ENCODE data around the gene RAVER2.

The RAVER2 gene

GRCh38 chr1:64839732-64840405 lies 95.0 kb downstream of the RAVER2 start:
- DNase-seq (ENCODE audit: low read depth, low spot score), result no peak
- H3K4me3 ChIP-seq (ENCODE audit: insufficient read length, low read depth), result no peak overlapping the region
- H3K27me3 ChIP-seq (ENCODE audit: insufficient read depth, insufficient read length), result no peaks in the 10 kb centered on the region
- H3K9ac ChIP-seq (ENCODE audit: insufficient read length, low read depth), result no peak overlapping the region
- no peaks in the 10 kb centered on the region for H3K9me3 ChIP-seq (ENCODE audit: insufficient read depth, low read length)
- H3K36me3 ChIP-seq (ENCODE audit: insufficient read depth, insufficient read length, low read length), result peaks cover 91% of the 10 kb centered on the region
- no peak for TF ChIP-seq ZNF274 (IDR thresholded peaks at IDR 0.05; ENCODE audit: low read depth, low read length)
- no peak for TF ChIP-seq YY1 (IDR thresholded peaks at IDR 0.05; ENCODE audit: insufficient read depth, insufficient read length)
- no peak for TF ChIP-seq SUZ12 (IDR thresholded peaks at IDR 0.05; ENCODE audit: extremely low read depth, insufficient read depth, insufficient read length)
- H3K4me1 ChIP-seq (ENCODE audit: insufficient read depth, insufficient read length), result peaks cover 6% of the 10 kb centered on the region

DNA sequence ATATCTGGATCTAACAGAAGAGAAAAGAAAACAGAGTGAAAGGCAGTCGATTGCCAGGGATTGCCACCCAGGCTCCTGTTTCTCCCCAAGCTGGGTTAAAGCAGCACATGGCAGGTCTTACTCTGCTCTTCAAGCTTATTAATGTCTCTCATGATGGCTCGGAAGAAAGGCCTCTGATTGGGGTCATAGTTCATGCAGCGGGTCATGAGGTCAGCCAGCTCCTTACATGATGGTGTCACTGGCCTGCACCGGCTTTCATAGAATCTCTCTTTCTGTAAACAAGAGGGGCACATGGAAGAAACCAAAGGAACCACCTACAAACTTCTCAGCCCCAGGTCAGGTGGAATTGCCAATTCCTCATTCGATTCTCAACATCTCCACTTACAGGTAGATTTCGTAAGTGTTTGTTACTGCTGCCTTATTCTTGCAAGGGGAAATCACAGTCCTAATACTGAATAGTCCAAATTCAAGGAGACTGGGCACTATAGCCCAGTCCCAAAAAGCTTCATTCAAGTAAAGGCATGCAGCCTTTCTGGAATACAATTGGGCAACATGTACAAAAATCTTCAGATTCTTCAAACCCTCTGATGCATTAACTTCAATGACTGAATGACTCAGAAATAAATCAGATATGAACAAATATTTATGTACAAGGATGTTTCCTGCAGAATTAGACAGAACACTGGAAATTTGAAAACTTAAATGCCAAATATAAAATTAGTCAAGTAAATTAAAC lies 96.6 kb downstream of the RAVER2 start:
- H3K27me3 ChIP-seq (ENCODE audit: insufficient read depth, insufficient read length), result no peaks in the 10 kb centered on the region
- TF ChIP-seq YY1 (IDR thresholded peaks at IDR 0.05; ENCODE audit: insufficient read depth, insufficient read length) (no peak), ZNF274 (IDR thresholded peaks at IDR 0.05; ENCODE audit: low read depth, low read length) (no peak), SUZ12 (IDR thresholded peaks at IDR 0.05; ENCODE audit: extremely low read depth, insufficient read depth, insufficient read length) (no peak)
- no peaks in the 10 kb centered on the region for H3K9me3 ChIP-seq (ENCODE audit: insufficient read depth, low read length)
- H3K4me3 ChIP-seq (ENCODE audit: insufficient read length, low read depth), result no peak overlapping the region
- H3K9ac ChIP-seq (ENCODE audit: insufficient read length, low read depth), result no peak overlapping the region
- DNase-seq (ENCODE audit: low read depth, low spot score), result no peak
- peaks cover 6% of the 10 kb centered on the region for H3K4me1 ChIP-seq (ENCODE audit: insufficient read depth, insufficient read length)
- peaks cover 91% of the 10 kb centered on the region for H3K36me3 ChIP-seq (ENCODE audit: insufficient read depth, insufficient read length, low read length)

DNA sequence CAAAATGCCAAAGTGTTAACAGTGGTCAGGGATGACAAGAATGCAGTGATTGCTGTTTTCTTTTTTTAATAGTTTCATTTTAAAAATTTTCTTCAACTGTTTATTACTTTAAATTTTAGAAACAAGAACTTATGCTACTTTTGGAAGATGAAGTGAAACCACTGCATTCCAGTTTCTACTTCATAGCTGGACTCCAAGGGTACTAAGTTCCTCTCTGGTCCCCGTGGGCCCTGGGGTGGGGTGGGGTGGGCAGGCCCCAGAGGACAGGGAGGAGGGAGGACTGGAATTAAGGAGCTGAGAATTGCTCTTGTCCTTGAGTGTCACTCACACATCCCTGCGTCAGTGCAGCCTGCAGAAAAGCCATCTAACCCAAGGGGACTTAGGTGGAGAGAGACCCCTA lies 97.3 kb downstream of the RAVER2 start:
- H3K27me3 ChIP-seq (ENCODE audit: insufficient read depth, insufficient read length), result no peaks in the 10 kb centered on the region
- peaks cover 89% of the 10 kb centered on the region for H3K36me3 ChIP-seq (ENCODE audit: insufficient read depth, insufficient read length, low read length)
- TF ChIP-seq SUZ12 (IDR thresholded peaks at IDR 0.05; ENCODE audit: extremely low read depth, insufficient read depth, insufficient read length) (no peak), ZNF274 (IDR thresholded peaks at IDR 0.05; ENCODE audit: low read depth, low read length) (no peak), YY1 (IDR thresholded peaks at IDR 0.05; ENCODE audit: insufficient read depth, insufficient read length) (no peak)
- DNase-seq (ENCODE audit: low read depth, low spot score), result no peak
- no peak overlapping the region for H3K9ac ChIP-seq (ENCODE audit: insufficient read length, low read depth)
- peaks cover 6% of the 10 kb centered on the region for H3K4me1 ChIP-seq (ENCODE audit: insufficient read depth, insufficient read length)
- no peaks in the 10 kb centered on the region for H3K9me3 ChIP-seq (ENCODE audit: insufficient read depth, low read length)
- no peak overlapping the region for H3K4me3 ChIP-seq (ENCODE audit: insufficient read length, low read depth)

- H3K9ac ChIP-seq (ENCODE audit: insufficient read length, low read depth), result no peak overlapping the region
- H3K4me1 ChIP-seq (ENCODE audit: insufficient read depth, insufficient read length), result peaks cover 6% of the 10 kb centered on the region
- no peak for TF ChIP-seq SUZ12 (IDR thresholded peaks at IDR 0.05; ENCODE audit: extremely low read depth, insufficient read depth, insufficient read length)
- TF ChIP-seq YY1 (IDR thresholded peaks at IDR 0.05; ENCODE audit: insufficient read depth, insufficient read length), result no peak
- no peak for TF ChIP-seq ZNF274 (IDR thresholded peaks at IDR 0.05; ENCODE audit: low read depth, low read length)
- H3K4me3 ChIP-seq (ENCODE audit: insufficient read length, low read depth), result no peak overlapping the region
- no peaks in the 10 kb centered on the region for H3K9me3 ChIP-seq (ENCODE audit: insufficient read depth, low read length)
- no peaks in the 10 kb centered on the region for H3K27me3 ChIP-seq (ENCODE audit: insufficient read depth, insufficient read length)
- no peak for DNase-seq (ENCODE audit: low read depth, low spot score)
- H3K36me3 ChIP-seq (ENCODE audit: insufficient read depth, insufficient read length, low read length), result peaks cover 89% of the 10 kb centered on the region
Measured at GRCh38 chr1:64843675-64844074, 98.8 kb downstream of the RAVER2 start.

GRCh38 chr1:64844175-64844574 lies 99.3 kb downstream of the RAVER2 start:
- H3K9me3 ChIP-seq (ENCODE audit: insufficient read depth, low read length), result no peaks in the 10 kb centered on the region
- no peak for DNase-seq (ENCODE audit: low read depth, low spot score)
- H3K27me3 ChIP-seq (ENCODE audit: insufficient read depth, insufficient read length), result no peaks in the 10 kb centered on the region
- peaks cover 6% of the 10 kb centered on the region for H3K4me1 ChIP-seq (ENCODE audit: insufficient read depth, insufficient read length)
- TF ChIP-seq ZNF274 (IDR thresholded peaks at IDR 0.05; ENCODE audit: low read depth, low read length) (no peak), YY1 (IDR thresholded peaks at IDR 0.05; ENCODE audit: insufficient read depth, insufficient read length) (no peak), SUZ12 (IDR thresholded peaks at IDR 0.05; ENCODE audit: extremely low read depth, insufficient read depth, insufficient read length) (no peak)
- H3K36me3 ChIP-seq (ENCODE audit: insufficient read depth, insufficient read length, low read length), result peaks cover 92% of the 10 kb centered on the region
- H3K4me3 ChIP-seq (ENCODE audit: insufficient read length, low read depth), result no peak overlapping the region
- no peak overlapping the region for H3K9ac ChIP-seq (ENCODE audit: insufficient read length, low read depth)

DNA sequence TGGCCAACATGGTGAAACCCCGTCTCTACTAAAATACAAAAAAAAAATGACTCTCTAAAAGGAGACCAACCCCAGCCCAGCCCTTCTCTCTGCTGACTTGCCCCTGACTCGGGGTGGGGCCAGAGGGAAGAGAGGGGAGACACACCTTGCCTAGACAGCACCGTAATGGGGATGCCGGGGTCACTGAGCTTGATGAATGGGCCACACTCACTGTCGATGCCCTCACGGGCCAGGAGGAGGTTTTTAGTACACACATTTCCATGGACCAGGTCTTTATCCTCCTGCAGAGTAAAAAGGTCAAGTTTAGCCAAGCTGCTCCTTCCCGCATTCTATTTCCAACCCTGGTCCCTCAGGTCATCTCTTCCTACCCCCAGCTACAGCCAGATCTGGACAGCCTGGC lies 99.7 kb downstream of the RAVER2 start:
- no peak overlapping the region for H3K4me3 ChIP-seq (ENCODE audit: insufficient read length, low read depth)
- H3K27me3 ChIP-seq (ENCODE audit: insufficient read depth, insufficient read length), result no peaks in the 10 kb centered on the region
- no peak for TF ChIP-seq ZNF274 (IDR thresholded peaks at IDR 0.05; ENCODE audit: low read depth, low read length)
- no peak for TF ChIP-seq YY1 (IDR thresholded peaks at IDR 0.05; ENCODE audit: insufficient read depth, insufficient read length)
- TF ChIP-seq SUZ12 (IDR thresholded peaks at IDR 0.05; ENCODE audit: extremely low read depth, insufficient read depth, insufficient read length), result no peak
- no peaks in the 10 kb centered on the region for H3K9me3 ChIP-seq (ENCODE audit: insufficient read depth, low read length)
- peaks cover 92% of the 10 kb centered on the region for H3K36me3 ChIP-seq (ENCODE audit: insufficient read depth, insufficient read length, low read length)
- H3K9ac ChIP-seq (ENCODE audit: insufficient read length, low read depth), result no peak overlapping the region
- DNase-seq (ENCODE audit: low read depth, low spot score), result no peak
- H3K4me1 ChIP-seq (ENCODE audit: insufficient read depth, insufficient read length), result peaks cover 5% of the 10 kb centered on the region

GRCh38 chr1:64845831-64846425 lies 101.1 kb downstream of the RAVER2 start:
- DNase-seq (ENCODE audit: low read depth, low spot score), result no peak
- no peaks in the 10 kb centered on the region for H3K4me1 ChIP-seq (ENCODE audit: insufficient read depth, insufficient read length)
- no peaks in the 10 kb centered on the region for H3K9me3 ChIP-seq (ENCODE audit: insufficient read depth, low read length)
- H3K27me3 ChIP-seq (ENCODE audit: insufficient read depth, insufficient read length), result no peaks in the 10 kb centered on the region
- TF ChIP-seq SUZ12 (IDR thresholded peaks at IDR 0.05; ENCODE audit: extremely low read depth, insufficient read depth, insufficient read length), result no peak
- no peak for TF ChIP-seq ZNF274 (IDR thresholded peaks at IDR 0.05; ENCODE audit: low read depth, low read length)
- no peak for TF ChIP-seq YY1 (IDR thresholded peaks at IDR 0.05; ENCODE audit: insufficient read depth, insufficient read length)
- peaks cover 92% of the 10 kb centered on the region for H3K36me3 ChIP-seq (ENCODE audit: insufficient read depth, insufficient read length, low read length)
- no peak overlapping the region for H3K9ac ChIP-seq (ENCODE audit: insufficient read length, low read depth)
- H3K4me3 ChIP-seq (ENCODE audit: insufficient read length, low read depth), result no peak overlapping the region
